ENCODE data around the gene PGS1.

The PGS1 gene

GRCh38 chr17:78428025-78428575 is 49.7 kb downstream of the PGS1 start:
- no peak for DNase-seq

GRCh38 chr17:78428836-78429617 is 50.6 kb downstream of the PGS1 start:
- DNase-seq: no peak

GRCh38 chr17:78429618-78429995 is 51.2 kb downstream of the PGS1 start:
- no peak for DNase-seq

GRCh38 chr17:78430892-78431691 is 52.6 kb downstream of the PGS1 start:
- DNase-seq: no peak

GRCh38 chr17:78431692-78431958 is 53.2 kb downstream of the PGS1 start:
- no peak for DNase-seq

GRCh38 chr17:78432226-78433012 is 54.0 kb downstream of the PGS1 start:
- no peak for DNase-seq

DNA sequence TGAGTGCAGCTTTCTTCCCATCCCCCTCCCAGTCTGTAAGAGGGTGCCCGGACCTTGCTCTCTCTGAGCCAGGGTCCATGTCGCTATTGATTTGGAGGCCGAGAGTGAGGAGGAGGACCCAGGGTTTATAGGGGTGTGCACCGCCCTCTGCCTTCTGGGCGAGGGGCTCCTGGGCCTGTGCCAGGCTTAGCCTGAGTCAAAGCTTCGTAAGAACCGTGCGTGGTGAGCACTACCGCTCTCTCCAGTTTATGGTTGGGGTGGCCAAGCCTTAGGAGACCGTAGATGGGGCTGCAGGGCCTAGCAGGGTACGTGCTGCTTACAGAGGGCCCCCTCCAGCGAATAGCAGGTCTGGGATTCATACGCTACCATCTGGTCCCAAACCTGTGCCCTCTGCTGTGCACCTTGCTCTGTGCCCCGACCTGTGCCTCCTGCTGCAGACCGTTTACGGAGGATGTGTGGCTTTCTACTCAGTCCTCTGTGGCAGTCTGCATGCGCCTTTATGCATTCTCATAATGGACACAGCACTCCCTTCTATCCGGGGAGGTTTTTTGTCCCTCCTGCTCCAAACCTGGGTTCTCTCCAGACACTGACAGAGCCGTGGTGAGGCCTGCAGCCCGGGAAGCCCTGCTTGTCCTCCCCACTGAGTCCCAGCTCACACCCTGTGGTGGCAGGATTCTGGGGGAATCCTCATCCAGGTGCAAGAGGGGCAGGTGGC is 54.7 kb downstream of the PGS1 start:
- no peak for DNase-seq

DNA sequence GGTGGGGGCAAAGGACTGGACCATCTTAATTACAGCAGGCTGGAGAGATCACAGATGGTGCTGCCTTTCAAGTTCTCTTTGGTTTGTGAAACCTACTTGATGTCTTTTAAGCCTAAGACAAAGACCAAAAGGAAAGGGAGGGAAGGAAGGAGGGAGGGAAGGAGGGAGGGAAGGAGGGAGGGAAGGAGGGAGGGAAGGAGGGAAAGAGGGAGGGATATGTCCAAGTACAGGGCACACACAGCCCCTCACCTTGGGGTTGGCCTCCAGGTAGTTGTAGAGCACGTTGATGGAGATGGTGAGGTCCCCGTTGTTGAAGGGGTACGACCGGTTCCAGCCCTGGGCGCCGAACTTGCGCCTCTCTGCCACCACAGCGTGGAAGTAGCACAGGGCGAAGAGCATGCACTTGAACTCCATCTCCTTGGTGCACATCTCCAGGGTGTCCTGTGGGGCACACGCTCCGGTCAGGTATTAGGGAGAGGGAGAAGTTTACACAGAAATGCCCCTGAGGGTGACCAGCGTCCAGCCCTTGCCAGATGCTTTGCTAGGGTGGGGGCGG is 55.4 kb downstream of the PGS1 start:
- no peak for DNase-seq

DNA sequence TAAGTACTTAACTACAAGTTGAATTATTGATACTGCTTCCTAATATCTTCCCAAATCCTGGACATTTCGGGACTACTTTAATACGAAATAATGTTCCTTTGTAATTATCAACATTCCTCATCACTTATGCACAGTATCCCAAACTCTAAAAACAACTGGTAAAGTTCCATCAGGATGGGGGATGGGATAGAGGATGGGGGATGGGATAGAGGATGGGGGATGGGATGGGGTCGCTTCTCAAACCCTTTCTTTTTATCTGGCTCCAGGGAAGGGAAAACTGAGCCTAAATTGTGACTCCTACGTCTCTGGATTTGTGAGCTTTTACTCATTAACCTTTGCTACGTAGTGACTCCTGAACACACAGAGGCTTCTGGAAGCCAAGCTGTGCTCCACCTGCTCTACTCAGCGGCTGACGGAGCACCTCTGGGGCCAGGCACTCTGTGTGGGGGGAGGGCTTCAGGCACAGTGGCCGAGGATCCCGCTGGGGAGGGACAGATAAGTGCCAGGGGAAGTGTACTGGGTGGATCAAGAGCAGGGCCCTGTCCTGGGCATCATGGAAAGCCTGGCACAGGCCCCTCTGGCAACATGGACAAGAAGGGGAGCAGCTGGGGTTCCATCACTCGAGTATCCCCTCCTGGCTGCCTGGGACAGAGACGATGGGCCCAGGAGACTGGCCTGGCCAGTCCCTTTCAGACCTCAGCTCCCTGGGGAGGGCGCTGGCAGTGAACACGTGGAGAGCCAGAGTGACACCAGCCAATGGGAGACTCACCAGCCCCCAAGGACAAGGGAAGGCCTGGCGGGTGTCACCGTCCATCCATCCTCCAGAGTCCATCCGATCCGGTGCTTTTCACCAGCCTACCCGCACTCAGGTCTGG is 56.2 kb downstream of the PGS1 start:
- DNase-seq: no peak

GRCh38 chr17:78435330-78436005 is 57.0 kb downstream of the PGS1 start:
- DNase-seq: no peak

DNA sequence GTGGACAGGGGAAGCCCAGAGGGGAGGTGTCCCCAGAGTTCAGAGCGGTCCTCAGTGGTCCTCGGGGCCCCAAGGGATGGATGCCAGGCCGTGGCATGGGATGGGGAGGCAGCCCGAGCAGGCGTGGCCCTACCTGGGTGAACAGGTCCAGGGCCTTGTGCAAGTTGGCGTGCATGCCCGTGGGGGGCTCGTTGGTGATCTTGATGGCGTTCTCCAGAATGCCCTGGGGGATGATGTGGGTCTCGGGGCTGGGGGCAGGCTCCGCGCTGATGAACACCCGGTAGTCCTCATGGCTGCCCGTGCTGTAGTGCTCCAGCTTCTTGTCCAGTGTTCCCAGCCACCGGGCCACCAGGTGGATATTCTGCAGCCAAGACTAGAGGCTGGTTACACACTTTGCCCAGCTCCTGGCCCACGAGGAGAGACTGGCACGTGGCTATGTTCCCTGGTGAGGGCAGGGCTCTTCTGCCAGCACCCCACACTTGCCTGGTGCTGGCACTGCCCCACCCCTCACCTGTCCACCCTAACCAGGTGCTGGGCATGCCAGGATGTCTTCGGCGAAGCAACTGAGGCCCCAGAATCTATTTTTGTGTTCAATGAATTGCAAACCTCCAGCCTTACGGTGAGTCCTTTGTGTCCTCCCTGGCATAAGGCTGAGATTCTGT is 59.2 kb downstream of the PGS1 start:
- no peak for DNase-seq

GRCh38 chr17:78438271-78438691 is 59.8 kb downstream of the PGS1 start:
- DNase-seq: no peak

DNA sequence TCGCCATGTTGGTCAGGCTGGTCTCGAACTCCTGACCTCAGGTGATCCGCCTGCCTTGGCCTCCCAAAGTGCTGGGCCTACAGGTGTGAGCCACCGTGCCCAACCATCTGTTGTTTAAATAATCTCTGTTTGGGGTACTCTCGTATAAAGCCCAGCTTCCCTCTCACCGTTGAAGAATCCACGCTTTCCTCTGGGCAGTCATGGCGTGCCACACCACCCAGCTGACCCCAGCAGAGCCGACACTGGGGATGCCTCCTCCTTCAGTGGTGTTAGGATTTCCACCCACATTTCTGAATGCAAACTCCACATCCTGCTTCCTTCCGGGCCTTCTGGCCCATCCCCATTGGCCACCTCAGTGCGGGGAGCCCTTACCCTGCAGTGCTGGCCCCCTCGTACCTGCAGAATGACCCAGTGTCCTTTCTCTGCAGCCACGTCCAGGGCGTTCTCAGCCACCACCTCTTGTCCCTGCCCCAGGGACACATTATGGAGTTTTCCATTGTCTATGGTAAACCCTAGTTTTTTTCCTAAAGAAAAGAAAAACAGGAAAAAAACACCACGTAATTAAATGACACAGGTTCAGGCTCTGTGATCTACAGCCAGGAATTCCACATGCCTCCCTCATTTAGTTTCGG is 60.4 kb downstream of the PGS1 start:
- DNase-seq: no peak

DNA sequence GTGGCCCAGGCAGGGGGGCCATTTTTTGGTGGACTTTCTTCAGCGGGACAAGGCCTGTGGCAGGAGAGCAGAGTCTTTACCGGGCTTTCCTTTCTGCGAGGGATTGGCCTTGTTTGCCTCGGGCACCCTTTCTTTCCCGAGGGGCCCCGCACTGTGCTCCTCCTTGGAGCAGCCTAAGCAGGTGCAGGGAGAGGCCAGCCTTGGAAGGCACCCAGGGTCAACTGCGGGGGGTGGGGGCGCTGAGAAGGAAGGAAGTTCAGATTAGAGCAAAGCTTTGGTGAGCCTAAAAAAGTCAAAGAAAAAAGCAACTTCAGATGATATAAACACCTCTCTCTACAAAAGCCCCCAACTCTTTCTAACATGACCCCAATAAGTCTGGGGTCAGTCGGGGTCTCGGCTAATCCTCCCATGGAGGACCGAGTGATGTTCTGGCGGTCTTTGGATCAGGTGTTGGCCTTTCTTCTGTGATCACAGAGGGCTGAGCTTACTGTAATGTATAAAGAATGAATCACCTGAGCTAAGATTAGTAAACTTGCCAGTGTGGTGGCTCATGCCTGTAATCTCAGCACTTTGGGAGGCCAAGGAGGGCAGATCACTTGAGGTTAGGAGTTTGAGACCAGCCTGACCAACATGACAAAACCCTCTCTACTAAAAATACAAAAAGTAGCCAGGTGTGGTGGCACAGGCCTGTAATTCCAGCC is 63.0 kb downstream of the PGS1 start:
- no peak for DNase-seq

DNA sequence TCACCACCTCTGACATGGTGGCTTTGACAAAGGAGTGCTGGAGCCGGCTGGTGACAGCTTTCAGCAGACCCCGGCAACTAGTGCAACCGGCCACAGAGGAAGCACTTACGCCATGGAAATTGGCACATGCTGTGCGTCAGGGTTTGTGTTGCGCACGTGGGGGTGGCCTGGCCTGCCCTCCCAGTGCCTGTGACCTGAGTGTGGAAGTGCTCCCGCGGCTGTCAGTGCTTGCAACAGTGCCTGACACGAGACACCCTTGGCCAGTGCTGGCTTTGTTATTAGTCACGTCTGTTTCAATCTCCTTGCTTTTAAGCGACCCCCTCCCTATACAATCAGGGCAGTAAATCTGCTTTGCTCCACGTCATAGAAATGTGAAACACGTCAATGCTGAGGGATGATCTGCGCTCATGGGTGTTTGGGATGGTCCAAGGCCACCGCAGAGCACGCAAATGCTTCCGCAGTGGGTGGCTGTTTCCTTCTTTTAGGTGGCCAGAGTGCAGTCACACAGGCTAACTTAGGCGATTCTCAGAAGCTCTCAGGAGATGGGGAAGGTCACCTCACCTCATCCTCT is 64.3 kb downstream of the PGS1 start:
- no peak for DNase-seq

- DNase-seq: no peak
Measured at GRCh38 chr17:78444392-78444791, 65.9 kb downstream of the PGS1 start.

DNA sequence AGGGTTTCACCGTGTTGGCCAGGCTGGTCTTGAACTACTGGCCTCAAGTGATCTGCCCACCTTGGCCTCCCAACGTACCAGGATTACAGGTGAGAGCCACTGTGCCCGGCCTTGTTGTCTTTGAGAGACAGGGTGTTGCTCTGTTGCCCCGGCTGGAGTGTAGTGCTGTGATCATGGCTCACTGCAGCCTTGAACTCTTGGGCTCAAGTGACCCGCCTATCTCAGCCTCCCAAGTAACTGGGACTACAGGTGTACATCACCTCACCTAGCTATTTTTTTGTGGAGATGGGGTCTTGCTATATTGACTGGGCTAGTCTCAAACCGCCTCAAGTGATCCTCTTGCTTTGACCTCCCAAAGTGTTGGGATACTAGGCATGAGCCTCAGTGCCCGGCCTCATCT is 68.4 kb downstream of the PGS1 start:
- no peak for DNase-seq

- DNase-seq: no peak
Measured at GRCh38 chr17:78448356-78448993, 70.0 kb downstream of the PGS1 start.
